Left ventricle myocardium inferior (tissue), 1 donor: Measurements from ENCODE around the gene RNASE1. TPM values are rescaled to one million over a fixed set of nuclear protein-coding genes. Genes with fewer than 3 reads are reported as not detected.
"Not testable (repeated sequence)": the region's sequence is repeated elsewhere in the genome, so short reads cannot be mapped to it uniquely, and the experiment has no call there.

ENCODE experiments used
- DNase-seq: peaks from one replicate; pipeline ENCODE4 v3.0.0-alpha.2; 2020
- H3K27ac ChIP-seq: fragments of 200-600 bp; replicated peaks from 2 replicates; pipeline ENCODE4 v1.8.0; 2021
- H3K27me3 ChIP-seq: fragments of 200-600 bp; 2 replicates; pipeline ENCODE4 v1.8.0; 2021; ENCODE audit warnings: low read depth
- H3K36me3 ChIP-seq: fragments of 200-600 bp; 2 replicates; pipeline ENCODE4 v1.8.0; 2021
- H3K4me1 ChIP-seq: fragments of 200-600 bp; 2 replicates; pipeline ENCODE4 v1.8.0; 2021
- H3K4me3 ChIP-seq: fragments of 200-600 bp; 2 replicates; pipeline ENCODE4 v1.8.0; 2021; ENCODE audit warnings: mild to moderate bottlenecking, moderate library complexity
- H3K9me3 ChIP-seq: fragments of 200-600 bp; replicated peaks from 2 replicates; pipeline ENCODE4 v1.8.0; 2021
- intact Hi-C: fragments of 100-400 bp; cut with micrococcal nuclease; formaldehyde crosslinking; loops from one replicate; pipeline ENCODE4 v1.11.0; 2022
- total RNA-seq: library from RNA; stranded (reverse); fragmentation: NEBNext Ultra II Directional; extraction: Animal tissue kit (Norgen Biotek cat#: 25700); gene quantifications from one replicate; pipeline ENCODE4 v1.2.1, GENCODE V29; 2021
- TF ChIP-seq, protein P1 (sequence below): fragments of 200-600 bp; IDR thresholded peaks from 2 replicates; pipeline ENCODE4 v1.8.0; 2021; ENCODE audit warnings: antibody characterized with exemption, mild to moderate bottlenecking, borderline replicate concordance
- donor health status: DM: no; HTN: yes; CAD: no; lungs with severe emphysema.

RNASE1 gene
- total RNA-seq, 1 donor from 2014 or later = 294 TPM

DNA sequence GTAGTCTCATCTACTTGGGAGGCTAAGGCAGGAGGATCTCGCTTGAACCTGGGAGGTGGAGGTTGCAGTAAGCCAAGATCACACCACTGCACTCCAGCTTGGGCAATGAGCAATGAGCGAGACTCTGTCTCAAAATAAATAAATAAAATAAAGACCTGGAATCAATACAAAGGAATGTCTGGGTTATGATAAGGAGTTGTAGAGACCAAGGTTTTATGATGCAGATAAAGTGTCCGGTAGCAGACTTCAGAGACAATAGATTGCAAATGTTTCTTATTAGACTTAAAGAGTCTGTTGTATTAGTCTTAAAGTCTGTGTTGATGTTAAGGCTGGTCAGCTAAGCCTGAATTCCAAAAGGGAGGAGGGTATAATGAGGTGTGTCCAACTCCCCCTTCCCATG lies 35.2 kb upstream of the RNASE1 start:
- no peak for DNase-seq
- Histone ChIP-seq H3K27ac (no peak overlapping the region), H3K9me3 (no peaks in the 10 kb centered on the region), H3K27me3 (no peaks in the 10 kb centered on the region), H3K36me3 (no peaks in the 10 kb centered on the region), H3K4me3 (no peak overlapping the region), H3K4me1 (no peaks in the 10 kb centered on the region)
- intact Hi-C loops = no loop called here
- TF ChIP-seq, protein P1, sequence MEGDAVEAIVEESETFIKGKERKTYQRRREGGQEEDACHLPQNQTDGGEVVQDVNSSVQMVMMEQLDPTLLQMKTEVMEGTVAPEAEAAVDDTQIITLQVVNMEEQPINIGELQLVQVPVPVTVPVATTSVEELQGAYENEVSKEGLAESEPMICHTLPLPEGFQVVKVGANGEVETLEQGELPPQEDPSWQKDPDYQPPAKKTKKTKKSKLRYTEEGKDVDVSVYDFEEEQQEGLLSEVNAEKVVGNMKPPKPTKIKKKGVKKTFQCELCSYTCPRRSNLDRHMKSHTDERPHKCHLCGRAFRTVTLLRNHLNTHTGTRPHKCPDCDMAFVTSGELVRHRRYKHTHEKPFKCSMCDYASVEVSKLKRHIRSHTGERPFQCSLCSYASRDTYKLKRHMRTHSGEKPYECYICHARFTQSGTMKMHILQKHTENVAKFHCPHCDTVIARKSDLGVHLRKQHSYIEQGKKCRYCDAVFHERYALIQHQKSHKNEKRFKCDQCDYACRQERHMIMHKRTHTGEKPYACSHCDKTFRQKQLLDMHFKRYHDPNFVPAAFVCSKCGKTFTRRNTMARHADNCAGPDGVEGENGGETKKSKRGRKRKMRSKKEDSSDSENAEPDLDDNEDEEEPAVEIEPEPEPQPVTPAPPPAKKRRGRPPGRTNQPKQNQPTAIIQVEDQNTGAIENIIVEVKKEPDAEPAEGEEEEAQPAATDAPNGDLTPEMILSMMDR = no peak

DNA sequence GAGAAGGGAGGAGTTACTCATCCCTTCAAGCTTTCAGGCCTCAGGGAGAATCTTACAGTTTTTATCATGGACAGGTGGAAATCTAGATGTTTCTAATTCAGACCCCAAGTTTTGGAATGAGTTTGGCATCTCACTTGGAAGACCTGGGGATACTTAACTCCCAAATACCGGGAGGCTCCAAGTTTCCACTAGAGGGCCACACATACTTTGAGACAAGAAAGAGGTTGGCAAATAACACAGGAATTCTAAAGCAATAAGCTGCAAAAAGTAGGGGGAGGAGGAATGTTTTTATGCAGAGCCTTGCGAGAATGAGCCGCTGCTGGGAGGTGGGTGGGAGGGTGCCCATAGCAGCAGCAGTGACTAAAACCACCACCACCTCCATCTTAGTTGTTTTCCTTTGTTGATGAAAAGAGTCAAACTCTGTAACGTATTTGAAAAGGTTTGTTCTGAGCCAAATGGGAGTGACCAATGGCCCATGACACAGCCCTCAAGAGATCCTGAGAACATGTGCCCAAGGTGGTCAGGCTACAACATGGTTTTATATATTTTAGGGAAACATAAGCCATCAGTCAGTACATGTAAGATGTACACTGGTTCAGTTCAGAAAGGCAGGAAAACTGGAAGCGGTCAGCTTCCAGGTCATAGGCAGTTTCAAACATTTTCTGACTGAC lies 34.2 kb upstream of the RNASE1 start:
- Histone ChIP-seq H3K9me3 (no peaks in the 10 kb centered on the region), H3K36me3 (no peaks in the 10 kb centered on the region), H3K27ac (no peak overlapping the region), H3K4me3 (no peak overlapping the region), H3K4me1 (no peaks in the 10 kb centered on the region), H3K27me3 (no peaks in the 10 kb centered on the region)
- TF ChIP-seq, protein P1 = peak; percentile 50
- intact Hi-C loops = no loop called here
- DNase-seq = no peak

DNA sequence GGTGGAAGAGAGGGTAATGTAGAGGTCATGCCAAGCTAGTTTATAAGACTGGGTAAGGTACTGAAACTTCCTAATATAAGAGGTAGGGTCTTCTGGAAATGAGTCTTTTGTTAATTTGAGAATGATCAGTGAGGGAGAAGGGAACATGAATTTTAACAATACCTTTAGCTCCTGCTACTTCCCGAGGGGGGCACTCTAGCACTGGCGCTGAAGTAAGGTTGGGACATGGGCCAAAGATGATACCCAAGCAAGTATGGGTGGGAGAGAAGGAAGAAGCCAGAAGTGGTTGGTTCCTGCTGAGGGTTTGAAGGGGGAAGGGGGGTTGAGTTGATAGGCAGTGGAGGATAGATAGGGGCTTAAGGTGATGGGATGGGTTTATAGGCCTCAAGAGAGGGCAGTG lies 32.3 kb upstream of the RNASE1 start:
- TF ChIP-seq, protein P1 = no peak
- no peaks in the 10 kb centered on the region for H3K36me3 ChIP-seq
- intact Hi-C loops = no loop called here
- H3K9me3 ChIP-seq = no peaks in the 10 kb centered on the region
- no peaks in the 10 kb centered on the region for H3K27me3 ChIP-seq
- H3K4me3 ChIP-seq = no peak overlapping the region
- H3K27ac ChIP-seq = no peak overlapping the region
- no peak for DNase-seq
- no peaks in the 10 kb centered on the region for H3K4me1 ChIP-seq

DNA sequence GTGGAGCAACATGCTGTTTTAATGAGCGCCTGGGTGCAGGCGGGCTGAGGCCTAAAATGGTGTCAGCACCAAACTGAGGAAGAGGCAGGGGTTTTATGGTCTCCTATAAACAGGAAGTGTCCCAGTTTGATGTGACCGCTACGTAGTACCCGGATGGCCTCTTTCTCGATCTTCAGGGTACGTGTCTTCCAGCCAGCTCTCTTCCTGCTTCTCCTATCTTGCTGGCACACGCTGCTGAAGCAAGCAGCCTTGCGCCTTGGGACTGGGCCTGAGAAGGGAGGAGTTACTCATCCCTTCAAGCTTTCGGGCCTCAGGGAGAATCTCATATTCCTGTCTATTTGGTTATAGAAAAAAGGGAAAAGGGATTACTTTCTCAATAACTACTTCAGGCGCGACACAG lies 28.2 kb upstream of the RNASE1 start:
- Histone ChIP-seq H3K27me3 (no peaks in the 10 kb centered on the region), H3K4me1 (peaks cover 4% of the 10 kb centered on the region), H3K27ac (no peak overlapping the region), H3K9me3 (peaks cover 9% of the 10 kb centered on the region), H3K4me3 (no peak overlapping the region), H3K36me3 (no peaks in the 10 kb centered on the region)
- TF ChIP-seq, protein P1 = no peak
- no peak for DNase-seq
- intact Hi-C loops = no loop called here

DNA sequence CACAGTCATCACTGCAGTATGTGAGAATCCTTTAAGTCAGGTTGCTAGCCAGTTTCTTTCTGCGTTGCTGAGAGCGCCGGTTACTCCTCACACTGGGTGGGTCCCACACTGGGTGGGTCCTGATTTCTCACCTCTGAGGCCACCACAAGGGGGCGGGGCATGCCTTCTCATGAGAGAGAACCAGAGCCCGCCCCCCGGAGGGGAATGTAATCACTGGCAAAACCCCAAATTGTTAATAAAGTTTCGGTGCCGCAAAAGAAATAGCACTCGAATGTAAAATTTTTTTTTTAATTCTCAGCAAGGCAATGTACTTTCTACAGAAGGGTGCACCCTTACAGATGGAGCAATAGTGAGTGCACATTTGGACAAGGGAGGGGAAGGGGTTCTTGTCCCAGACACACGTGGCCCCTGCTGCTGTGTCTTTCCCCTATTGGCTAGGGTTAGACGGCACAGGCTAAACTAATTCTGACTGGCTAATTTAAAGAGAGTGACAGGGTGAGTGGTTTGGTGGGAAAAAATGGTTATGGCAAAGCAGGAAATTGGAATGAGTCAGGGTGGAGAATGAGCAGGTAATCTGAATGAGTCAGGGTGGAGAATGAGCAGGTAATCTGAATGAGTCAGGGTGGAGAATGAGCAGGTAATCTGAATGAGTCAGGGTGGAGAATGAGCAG lies 25.5 kb upstream of the RNASE1 start:
- H3K9me3 ChIP-seq, H3K4me3 ChIP-seq, H3K36me3 ChIP-seq, H3K27ac ChIP-seq, intact Hi-C loops, DNase-seq, H3K27me3 ChIP-seq, H3K4me1 ChIP-seq: not testable (repeated sequence)

DNA sequence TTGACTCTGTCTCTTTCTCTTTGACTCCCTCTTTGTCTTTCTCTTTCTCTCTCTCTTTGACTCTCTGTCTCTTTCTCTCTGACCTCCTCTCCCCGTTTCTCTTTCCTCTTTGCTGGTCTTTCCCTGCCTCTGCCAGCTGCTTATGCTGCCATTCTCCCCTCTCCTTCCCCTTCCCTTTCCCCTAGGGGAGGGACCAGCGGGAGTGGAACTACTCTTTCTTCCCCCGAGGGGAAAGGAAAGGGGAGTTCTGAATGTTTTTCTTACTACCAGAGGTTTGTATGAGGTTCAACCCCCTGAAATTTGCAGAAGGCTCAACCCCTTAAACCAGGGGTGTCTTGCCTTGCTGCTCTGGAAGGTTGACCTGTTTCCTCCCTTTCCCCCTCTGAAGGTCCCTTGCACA lies 24.7 kb upstream of the RNASE1 start:
- TF ChIP-seq, protein P1 = no peak
- H3K9me3 ChIP-seq = peaks cover 9% of the 10 kb centered on the region
- H3K27ac ChIP-seq = no peak overlapping the region
- intact Hi-C loops = no loop called here
- no peaks in the 10 kb centered on the region for H3K27me3 ChIP-seq
- no peak for DNase-seq
- peaks cover 4% of the 10 kb centered on the region for H3K4me1 ChIP-seq
- no peak overlapping the region for H3K4me3 ChIP-seq
- no peaks in the 10 kb centered on the region for H3K36me3 ChIP-seq

DNA sequence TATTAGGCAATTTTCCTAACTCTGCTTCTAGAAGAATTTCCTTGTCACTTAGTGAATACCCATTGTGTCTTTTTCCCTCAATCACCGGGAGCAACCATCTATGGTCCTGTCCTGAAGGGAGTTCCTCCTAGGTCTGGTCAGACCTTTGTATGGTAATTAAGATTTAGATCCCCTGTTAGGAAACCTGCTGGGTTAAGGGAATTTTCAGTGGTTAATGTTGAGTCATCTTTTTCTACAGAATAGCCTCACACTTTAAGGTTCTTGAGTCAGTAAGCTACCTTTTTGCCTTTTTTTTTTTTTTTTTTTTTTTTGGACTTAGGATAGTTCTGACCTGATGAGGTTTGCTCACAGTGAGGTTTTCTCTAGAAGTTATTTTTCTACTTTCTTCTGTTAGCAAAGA lies 24.0 kb upstream of the RNASE1 start:
- H3K4me1 ChIP-seq, H3K4me3 ChIP-seq, H3K27me3 ChIP-seq, intact Hi-C loops, H3K36me3 ChIP-seq, DNase-seq, H3K9me3 ChIP-seq: not testable (repeated sequence)
- H3K27ac ChIP-seq = peak overlapping the region; percentile 36
